Activated CD8-positive, alpha-beta T cell treated with anti-CD3 and anti-CD28 coated beads for 36 hours (primary cell): ENCODE data around the gene GPR68. TPM values are rescaled to one million over a fixed set of nuclear protein-coding genes. Genes with fewer than 3 reads are reported as not detected.

ENCODE experiments used
- ATAC-seq: fragments of 200-7000 bp; cut with Tn5 transposase; one replicate; pipeline ENCODE4 v1.10.0; 2021; ENCODE audit warnings: mild to moderate bottlenecking, moderate library complexity
- CTCF ChIA-PET: fragments of 350-600 bp; sonication (Branson Sonifier 250); formaldehyde crosslinking; loops from one replicate; lab custom pipeline; 2021; ENCODE audit warnings: antibody characterized with exemption; lab: Charles Lee
- POLR2A ChIA-PET: fragments of 350-600 bp; sonication (Branson Sonifier 250); formaldehyde crosslinking; loops from one replicate; lab custom pipeline; 2021; ENCODE audit warnings: antibody characterized with exemption; lab: Charles Lee
- DNase-seq: peaks from one replicate; pipeline ENCODE4 v3.0.0-alpha.2; 2020
- H3K27ac Mint-ChIP-seq: one replicate; pipeline ENCODE4 v1.8.0; 2021; ENCODE audit warnings: mild to moderate bottlenecking, mixed read lengths
- H3K27me3 Mint-ChIP-seq: one replicate; pipeline ENCODE4 v1.8.0; 2021; ENCODE audit warnings: mixed read lengths
- H3K36me3 Mint-ChIP-seq: one replicate; pipeline ENCODE4 v1.8.0; 2021; ENCODE audit warnings: low read depth, mixed read lengths
- H3K4me1 Mint-ChIP-seq: one replicate; pipeline ENCODE4 v1.8.0; 2021; ENCODE audit warnings: low read depth, mixed read lengths
- H3K4me3 Mint-ChIP-seq: one replicate; pipeline ENCODE4 v1.8.0; 2021; ENCODE audit warnings: mild to moderate bottlenecking, moderate library complexity, mixed read lengths
- H3K9me3 Mint-ChIP-seq: one replicate; pipeline ENCODE4 v1.8.0; 2021; ENCODE audit warnings: mixed read lengths
- CTCF ChIP-seq: fragments of 200-600 bp; IDR thresholded peaks from one replicate; pipeline ENCODE4 v1.8.0; 2022; ENCODE audit warnings: antibody characterized with exemption, mild to moderate bottlenecking
- intact Hi-C: fragments of 100-400 bp; cut with micrococcal nuclease; formaldehyde crosslinking; loops from one replicate; pipeline ENCODE4 v1.10.0; 2022
- total RNA-seq, 2 experiments: library from RNA; stranded (reverse); gene quantifications; one replicate each; pipeline ENCODE4 v1.2.3, GENCODE V29; 2021

Gene GPR68
- total RNA-seq, 2 experiments from 2014 or later: 11.9 to 14.0 TPM

GRCh38 chr14:91223028-91223783 is 21.3 kb downstream of the GPR68 start:
- H3K27ac Mint-ChIP-seq: peak overlapping the region; percentile 77
- H3K4me3 Mint-ChIP-seq: no peak overlapping the region
- peaks cover 14% of the 10 kb centered on the region for H3K9me3 Mint-ChIP-seq
- TF ChIP-seq CTCF: no peak
- H3K36me3 Mint-ChIP-seq: peaks cover 62% of the 10 kb centered on the region
- H3K27me3 Mint-ChIP-seq: no peaks in the 10 kb centered on the region
- CTCF ChIA-PET: interaction anchor here (1.0 to 1.6 kb wide), 4 partner anchors 18 to 46 kb away, joined by 3 to 5 read pairs (median 4); no protein-coding TSS in a partner anchor
- intact Hi-C loops: no loop called here
- H3K4me1 Mint-ChIP-seq: peaks cover 70% of the 10 kb centered on the region
- ATAC-seq (peak; percentile 52), DNase-seq (peak; percentile 66)
- POLR2A ChIA-PET: interaction anchor here (1.8 to 2.9 kb wide), 2 partner anchors 20 to 27 kb away, joined by 3 to 16 read pairs; no protein-coding TSS in a partner anchor

GRCh38 chr14:91221270-91221669 is 23.2 kb downstream of the GPR68 start:
- intact Hi-C loops: no loop called here
- no peak for TF ChIP-seq CTCF

GRCh38 chr14:91220581-91221000 is 23.9 kb downstream of the GPR68 start:
- Mint-ChIP-seq H3K4me3 (no peak overlapping the region), H3K27me3 (no peaks in the 10 kb centered on the region), H3K36me3 (peaks cover 58% of the 10 kb centered on the region), H3K9me3 (peaks cover 14% of the 10 kb centered on the region), H3K27ac (no peak overlapping the region), H3K4me1 (peaks cover 44% of the 10 kb centered on the region)
- ChIA-PET CTCF (interaction anchor here (1.0 to 1.8 kb wide), 2 partner anchors 48 to 67 kb away, joined by 3 to 4 read pairs; no protein-coding TSS in a partner anchor), POLR2A (interaction anchor here (0.8 to 6.5 kb wide), 2 partner anchors 9 to 23 kb away, joined by 3 to 30 read pairs; partner anchors contain the start of gene GPR68)
- intact Hi-C loops: no loop called here
- no peak for DNase-seq
- no peak for TF ChIP-seq CTCF
- no peak for ATAC-seq

More at GRCh38 chr14:91221270-91221669, 23.2 kb downstream of the GPR68 start:
- no peak overlapping the region for H3K4me3 Mint-ChIP-seq
- H3K9me3 Mint-ChIP-seq: peaks cover 14% of the 10 kb centered on the region
- H3K36me3 Mint-ChIP-seq: peaks cover 60% of the 10 kb centered on the region
- ChIA-PET CTCF (interaction anchor here (1.6 kb wide), 1 partner anchor 44 kb away, joined by 5 read pairs; no protein-coding TSS in a partner anchor), POLR2A (interaction anchor here (0.8 kb wide), 1 partner anchor 8 kb away, joined by 3 read pairs; no protein-coding TSS in a partner anchor)
- peak overlapping the region; percentile 2 for H3K27ac Mint-ChIP-seq
- DNase-seq: no peak
- peaks cover 50% of the 10 kb centered on the region for H3K4me1 Mint-ChIP-seq
- no peaks in the 10 kb centered on the region for H3K27me3 Mint-ChIP-seq
- no peak for ATAC-seq

- Mint-ChIP-seq H3K4me3 (no peak overlapping the region), H3K9me3 (peaks cover 12% of the 10 kb centered on the region), H3K36me3 (peaks cover 53% of the 10 kb centered on the region), H3K27me3 (no peaks in the 10 kb centered on the region), H3K27ac (peak overlapping the region; percentile 28), H3K4me1 (peaks cover 35% of the 10 kb centered on the region)
- ATAC-seq: no peak
- intact Hi-C loops: no loop called here
- ChIA-PET CTCF (interaction anchor here (0.9 to 1.8 kb wide), 5 partner anchors 11 to 68 kb away, joined by 3 to 4 read pairs (median 3); no protein-coding TSS in a partner anchor), POLR2A (interaction anchor here (0.9 to 6.5 kb wide), 4 partner anchors 9 to 33 kb away, joined by 3 to 30 read pairs (median 5); partner anchors contain the start of gene GPR68)
- TF ChIP-seq CTCF: no peak
- no peak for DNase-seq
These were observed 24.8 kb downstream of the GPR68 start for GRCh38 chr14:91219517-91220389.
